NCI-H510A treated with DMSO at 0.1 percent for 48 hours (cell line): ENCODE results near the gene P2RX1.
"Not testable (repeated sequence)": the region's sequence is repeated elsewhere in the genome, so short reads cannot be mapped to it uniquely, and the experiment has no call there.

Experiments
- DNase-seq: peaks from one replicate; lab custom pipeline; 2025; lab: John Stamatoyannopoulos, UW

Gene P2RX1

DNA sequence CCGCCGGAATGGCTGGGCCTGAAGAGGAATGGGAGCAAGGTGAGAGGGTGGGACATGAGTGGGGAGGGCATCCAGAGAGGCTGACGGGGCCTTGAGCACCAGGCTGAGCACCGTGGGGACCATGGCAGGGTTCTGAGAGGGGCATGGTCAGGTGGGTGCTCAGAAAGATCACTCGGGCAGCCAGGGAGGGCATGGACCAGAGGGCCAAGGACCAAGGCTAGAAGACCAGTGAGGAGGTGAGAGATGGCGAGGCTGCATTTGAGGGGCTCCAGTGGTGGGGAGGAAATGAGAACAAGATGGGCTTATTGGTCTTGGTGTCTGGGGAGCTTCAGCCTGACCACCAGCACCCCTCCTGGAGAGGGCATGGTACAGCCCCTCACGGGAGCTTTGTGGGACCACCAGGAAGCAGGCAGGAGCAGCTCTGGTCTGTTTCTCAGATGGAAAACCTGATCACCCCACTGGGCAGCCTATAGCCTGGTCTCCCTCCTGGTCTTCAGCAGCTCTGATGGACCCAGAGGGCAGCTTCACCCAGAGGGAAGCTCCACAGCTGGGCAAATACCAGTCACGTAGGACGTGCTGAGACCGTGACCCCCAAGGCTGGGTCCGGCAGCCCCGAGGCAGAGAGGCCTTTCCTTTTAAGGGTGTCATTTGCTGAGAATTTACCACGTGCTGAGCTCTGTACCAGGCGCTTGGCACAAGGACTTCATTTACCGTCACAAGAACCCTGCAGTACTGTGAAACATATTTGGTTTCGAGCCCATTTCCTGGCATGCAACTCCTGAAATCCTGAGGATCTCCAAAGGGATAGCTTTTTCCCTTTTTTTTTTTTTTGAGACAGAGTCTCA lies 58.8 kb downstream of the P2RX1 start:
- no peak for DNase-seq

GRCh38 chr17:3854204-3854603 lies 62.1 kb downstream of the P2RX1 start:
- not testable (repeated sequence) for DNase-seq

DNA sequence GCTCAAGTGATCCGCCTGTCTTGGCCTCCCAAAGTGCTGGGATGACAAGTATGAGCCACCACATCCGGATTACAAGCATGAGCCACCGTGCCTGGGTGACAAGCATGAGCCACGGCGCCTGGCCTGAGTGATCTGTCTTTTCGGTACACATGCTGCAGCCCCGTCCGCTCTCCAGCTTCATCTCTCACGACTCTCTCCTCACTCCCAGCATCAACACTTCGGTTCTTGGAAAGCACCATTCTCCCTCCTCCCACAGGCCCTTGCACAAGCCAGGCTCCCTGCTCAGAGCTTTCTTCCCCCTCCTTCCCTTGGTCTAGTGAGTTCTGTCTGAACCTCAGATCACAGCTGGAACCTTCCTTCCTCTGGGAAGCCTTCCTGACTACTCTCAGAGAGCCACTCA lies 63.7 kb downstream of the P2RX1 start:
- no peak for DNase-seq

DNA sequence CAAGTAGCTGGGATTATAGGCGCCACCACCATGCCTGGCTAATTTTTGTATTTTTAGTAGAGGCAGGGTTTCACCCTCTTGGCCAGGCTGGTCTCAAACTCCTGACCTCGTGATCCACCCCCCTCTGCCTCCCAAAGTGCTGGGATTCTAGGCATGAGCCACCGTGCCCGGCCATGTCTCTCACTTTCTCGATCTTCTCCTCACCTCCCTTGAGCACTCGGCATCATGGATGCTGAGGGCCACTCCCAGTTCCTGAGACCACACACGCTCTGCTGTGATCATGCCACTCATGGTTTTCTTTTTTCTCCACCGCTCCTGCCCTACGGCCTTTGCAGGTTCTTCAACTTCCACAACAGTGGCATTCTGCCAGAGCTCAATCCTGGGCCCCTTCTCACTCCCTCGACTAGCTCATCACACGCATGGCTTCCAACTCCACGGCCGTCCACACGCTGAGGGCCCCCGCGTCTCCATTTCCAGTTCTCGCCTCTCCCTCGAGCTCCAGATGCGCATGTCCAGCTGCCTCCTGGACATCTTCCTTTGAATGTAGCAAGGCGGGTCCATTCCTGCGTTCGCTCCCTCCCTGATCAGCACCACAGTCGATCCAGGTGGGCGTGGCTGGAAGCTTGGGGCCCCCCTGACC lies 64.7 kb downstream of the P2RX1 start:
- DNase-seq, result no peak

DNA sequence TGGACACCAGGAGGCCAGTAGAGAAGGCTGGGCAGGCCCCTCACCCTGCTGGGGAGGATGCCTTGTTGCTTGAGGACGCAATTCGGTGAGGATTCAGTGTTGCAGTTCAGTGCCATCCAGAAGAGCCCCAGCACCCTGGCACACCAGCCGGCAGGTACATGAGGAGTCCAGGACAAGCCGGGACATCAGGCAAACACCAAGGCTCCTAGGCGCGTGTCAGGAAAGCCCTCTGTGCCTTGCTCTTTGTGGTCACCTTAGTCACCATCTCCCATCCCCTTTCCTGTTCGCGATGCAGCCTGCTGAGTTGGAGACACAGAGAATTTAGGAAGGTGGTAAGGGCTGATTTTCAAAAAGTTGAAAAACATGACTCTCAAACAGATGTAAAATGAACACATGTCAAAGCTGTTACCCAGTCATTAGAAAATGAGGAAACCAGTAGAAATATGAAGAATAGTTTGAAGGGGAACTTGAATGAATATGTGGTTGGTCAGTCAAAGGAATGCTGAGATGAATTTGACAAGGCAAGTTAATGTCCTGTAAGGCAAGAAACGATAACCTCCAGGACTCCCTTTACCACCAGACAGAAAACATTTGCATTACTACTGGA lies 67.9 kb downstream of the P2RX1 start:
- no peak for DNase-seq

- DNase-seq, result no peak
Measured at GRCh38 chr17:3847165-3847670, 69.0 kb downstream of the P2RX1 start.
